ENCODE data around the gene ART4. TPM values are rescaled to one million over a fixed set of nuclear protein-coding genes. Genes with fewer than 3 reads are reported as not detected.

ART4 gene
- polyA plus RNA-seq, 1 donor from 2014 or later: not detected

DNA sequence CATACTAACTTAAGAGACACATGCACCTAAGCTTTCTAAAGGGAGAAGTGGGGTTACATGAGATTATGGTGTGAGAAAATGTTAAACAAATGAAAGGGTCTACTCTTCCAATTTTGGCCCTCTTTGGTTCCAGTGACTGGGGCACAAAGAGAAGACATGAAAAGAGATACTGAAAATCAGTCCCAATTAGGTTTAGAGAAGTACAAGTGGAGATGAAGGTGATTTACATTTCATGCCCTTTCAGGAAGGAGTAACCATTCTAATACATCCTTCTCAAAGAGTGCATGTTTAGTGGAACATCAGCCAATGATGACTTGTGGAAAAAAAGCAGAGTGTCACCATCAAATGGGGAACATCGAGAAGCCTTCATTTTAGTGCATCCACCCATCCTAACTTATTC is 27.9 kb upstream of the ART4 start:
- H3K9ac ChIP-seq (ENCODE audit: low read length): no peak overlapping the region
- H3K36me3 ChIP-seq (ENCODE audit: insufficient read depth, low read length): no peaks in the 10 kb centered on the region
- H3K9me3 ChIP-seq (ENCODE audit: low read length): no peaks in the 10 kb centered on the region
- no peaks in the 10 kb centered on the region for H3K27me3 ChIP-seq (ENCODE audit: insufficient read depth, low read depth, low read length)
- no peaks in the 10 kb centered on the region for H3F3A ChIP-seq (ENCODE audit: insufficient read depth, low read length, poor library complexity, severe bottlenecking)
- no peak overlapping the region for H3K4me2 ChIP-seq (ENCODE audit: low read length)
- no peaks in the 10 kb centered on the region for H3K9me2 ChIP-seq (ENCODE audit: insufficient read depth, low read length)
- no peak overlapping the region for H3K27ac ChIP-seq (ENCODE audit: low read length)
- H2AFZ ChIP-seq (ENCODE audit: low read depth, low read length): no peak overlapping the region
- H4K20me1 ChIP-seq (ENCODE audit: insufficient read depth): no peaks in the 10 kb centered on the region
- no peak overlapping the region for H3K4me3 ChIP-seq (ENCODE audit: low read length)
- TF ChIP-seq EP300 (conservative IDR thresholded peaks at IDR 0.05; ENCODE audit: poor library complexity, severe bottlenecking) (no peak), EZH2 (IDR thresholded peaks at IDR 0.05; ENCODE audit: borderline replicate concordance, insufficient read depth, low read length, poor library complexity, severe bottlenecking) (no peak), POLR2AphosphoS5 (IDR thresholded peaks at IDR 0.05) (no peak)
- TF ChIP-seq, protein P1, sequence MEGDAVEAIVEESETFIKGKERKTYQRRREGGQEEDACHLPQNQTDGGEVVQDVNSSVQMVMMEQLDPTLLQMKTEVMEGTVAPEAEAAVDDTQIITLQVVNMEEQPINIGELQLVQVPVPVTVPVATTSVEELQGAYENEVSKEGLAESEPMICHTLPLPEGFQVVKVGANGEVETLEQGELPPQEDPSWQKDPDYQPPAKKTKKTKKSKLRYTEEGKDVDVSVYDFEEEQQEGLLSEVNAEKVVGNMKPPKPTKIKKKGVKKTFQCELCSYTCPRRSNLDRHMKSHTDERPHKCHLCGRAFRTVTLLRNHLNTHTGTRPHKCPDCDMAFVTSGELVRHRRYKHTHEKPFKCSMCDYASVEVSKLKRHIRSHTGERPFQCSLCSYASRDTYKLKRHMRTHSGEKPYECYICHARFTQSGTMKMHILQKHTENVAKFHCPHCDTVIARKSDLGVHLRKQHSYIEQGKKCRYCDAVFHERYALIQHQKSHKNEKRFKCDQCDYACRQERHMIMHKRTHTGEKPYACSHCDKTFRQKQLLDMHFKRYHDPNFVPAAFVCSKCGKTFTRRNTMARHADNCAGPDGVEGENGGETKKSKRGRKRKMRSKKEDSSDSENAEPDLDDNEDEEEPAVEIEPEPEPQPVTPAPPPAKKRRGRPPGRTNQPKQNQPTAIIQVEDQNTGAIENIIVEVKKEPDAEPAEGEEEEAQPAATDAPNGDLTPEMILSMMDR (IDR thresholded peaks at IDR 0.05; ENCODE audit: poor library complexity, severe bottlenecking): no peak
- H3K79me2 ChIP-seq (replicated peaks; ENCODE audit: insufficient read depth, low read length): no peaks in the 10 kb centered on the region

DNA sequence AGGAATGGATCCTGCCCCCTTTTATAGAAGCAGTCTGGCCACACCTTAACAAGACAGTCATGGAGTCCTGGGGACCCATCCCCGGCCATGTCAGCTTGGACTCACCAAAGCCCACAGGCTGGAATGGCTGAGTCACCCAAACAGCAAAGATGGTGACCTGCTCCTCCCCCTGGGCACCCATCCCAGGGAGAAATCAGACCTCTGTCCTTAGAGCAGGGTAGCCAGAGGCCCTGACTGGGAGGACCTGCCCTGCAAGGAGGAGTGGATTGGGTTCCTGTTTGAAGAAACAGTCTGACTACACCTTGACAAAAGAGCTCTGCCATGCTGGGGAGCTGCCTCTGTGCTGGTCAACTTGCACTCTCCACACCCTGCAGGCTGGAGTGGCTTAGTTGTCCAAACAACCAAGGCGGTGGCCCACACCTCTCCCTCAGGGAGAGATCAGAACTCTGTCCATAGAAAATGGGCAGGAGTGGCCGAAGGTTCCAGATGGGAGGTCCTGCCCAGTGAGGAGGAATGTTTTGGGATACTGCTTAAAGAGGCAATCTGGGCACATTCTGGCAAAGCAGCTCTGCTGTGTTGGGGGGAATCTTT is 25.7 kb upstream of the ART4 start:
- no peaks in the 10 kb centered on the region for H3K36me3 ChIP-seq (ENCODE audit: insufficient read depth, low read length)
- no peak overlapping the region for H3K4me2 ChIP-seq (ENCODE audit: low read length)
- no peak overlapping the region for H3K4me3 ChIP-seq (ENCODE audit: low read length)
- no peaks in the 10 kb centered on the region for H3F3A ChIP-seq (ENCODE audit: insufficient read depth, low read length, poor library complexity, severe bottlenecking)
- no peaks in the 10 kb centered on the region for H3K79me2 ChIP-seq (replicated peaks; ENCODE audit: insufficient read depth, low read length)
- no peaks in the 10 kb centered on the region for H3K9me3 ChIP-seq (ENCODE audit: low read length)
- H4K20me1 ChIP-seq (ENCODE audit: insufficient read depth): no peaks in the 10 kb centered on the region
- no peak overlapping the region for H3K9ac ChIP-seq (ENCODE audit: low read length)
- H3K9me2 ChIP-seq (ENCODE audit: insufficient read depth, low read length): no peaks in the 10 kb centered on the region
- no peak overlapping the region for H2AFZ ChIP-seq (ENCODE audit: low read depth, low read length)
- H3K27me3 ChIP-seq (ENCODE audit: insufficient read depth, low read depth, low read length): no peaks in the 10 kb centered on the region
- no peak for TF ChIP-seq SMC3 (conservative IDR thresholded peaks at IDR 0.05; ENCODE audit: poor library complexity)
- no peak for TF ChIP-seq EP300 (conservative IDR thresholded peaks at IDR 0.05; ENCODE audit: poor library complexity, severe bottlenecking)
- no peak for TF ChIP-seq TAF1 (IDR thresholded peaks at IDR 0.05; ENCODE audit: low read depth)
- TF ChIP-seq EZH2 (IDR thresholded peaks at IDR 0.05; ENCODE audit: borderline replicate concordance, insufficient read depth, low read length, poor library complexity, severe bottlenecking): no peak
- no peak for TF ChIP-seq REST (IDR thresholded peaks at IDR 0.05; ENCODE audit: borderline replicate concordance)
- TF ChIP-seq POLR2AphosphoS5 (IDR thresholded peaks at IDR 0.05): no peak
- no peak for TF ChIP-seq RAD21 (conservative IDR thresholded peaks at IDR 0.05)
- TF ChIP-seq, protein P1 (IDR thresholded peaks at IDR 0.05; ENCODE audit: poor library complexity, severe bottlenecking): no peak
- TF ChIP-seq MXI1 (conservative IDR thresholded peaks at IDR 0.05; ENCODE audit: poor library complexity, severe bottlenecking): no peak
- H3K27ac ChIP-seq (ENCODE audit: low read length): no peak overlapping the region

All from neural cell (in vitro differentiated cells).